ENCODE results near the gene PDIA4. TPM values are rescaled to one million over a fixed set of nuclear protein-coding genes. Genes with fewer than 3 reads are reported as not detected.

Gene PDIA4
- total RNA-seq, 4 donors from 2014 or later: 33.2 to 58.1 (median 42.8) TPM

GRCh38 chr7:149072438-149072775 lies 44.1 kb upstream of the PDIA4 start:
- H3K4me1 ChIP-seq: peaks cover 0 to 3% (median 0%) of the 10 kb centered on the region in 4 donors
- H3K27me3 ChIP-seq: no peaks in the 10 kb centered on the region
- no peaks in the 10 kb centered on the region for H3K9me3 ChIP-seq
- TF ChIP-seq EP300 (IDR thresholded peaks at IDR 0.05): no peak
- no peak for TF ChIP-seq CTCF (IDR thresholded peaks at IDR 0.05)
- TF ChIP-seq POLR2A (IDR thresholded peaks at IDR 0.05; ENCODE audit: low read depth): no peak
- no peak for TF ChIP-seq POLR2AphosphoS5 (IDR thresholded peaks at IDR 0.05)
- no peak for DNase-seq (ENCODE audit: extremely low spot score)
- no peak overlapping the region for H3K4me3 ChIP-seq
- peak overlapping the region in 2 of 4 donors; percentile 28 to 58 for H3K27ac ChIP-seq (replicated peaks in 1 of 4)
- WGBS: 91% methylated on average over 4 of the region's 4 CpGs
- peaks cover 17 to 63% (median 41%) of the 10 kb centered on the region in 4 donors for H3K36me3 ChIP-seq
- intact Hi-C loops (cut with DNase I): no loop called here

DNA sequence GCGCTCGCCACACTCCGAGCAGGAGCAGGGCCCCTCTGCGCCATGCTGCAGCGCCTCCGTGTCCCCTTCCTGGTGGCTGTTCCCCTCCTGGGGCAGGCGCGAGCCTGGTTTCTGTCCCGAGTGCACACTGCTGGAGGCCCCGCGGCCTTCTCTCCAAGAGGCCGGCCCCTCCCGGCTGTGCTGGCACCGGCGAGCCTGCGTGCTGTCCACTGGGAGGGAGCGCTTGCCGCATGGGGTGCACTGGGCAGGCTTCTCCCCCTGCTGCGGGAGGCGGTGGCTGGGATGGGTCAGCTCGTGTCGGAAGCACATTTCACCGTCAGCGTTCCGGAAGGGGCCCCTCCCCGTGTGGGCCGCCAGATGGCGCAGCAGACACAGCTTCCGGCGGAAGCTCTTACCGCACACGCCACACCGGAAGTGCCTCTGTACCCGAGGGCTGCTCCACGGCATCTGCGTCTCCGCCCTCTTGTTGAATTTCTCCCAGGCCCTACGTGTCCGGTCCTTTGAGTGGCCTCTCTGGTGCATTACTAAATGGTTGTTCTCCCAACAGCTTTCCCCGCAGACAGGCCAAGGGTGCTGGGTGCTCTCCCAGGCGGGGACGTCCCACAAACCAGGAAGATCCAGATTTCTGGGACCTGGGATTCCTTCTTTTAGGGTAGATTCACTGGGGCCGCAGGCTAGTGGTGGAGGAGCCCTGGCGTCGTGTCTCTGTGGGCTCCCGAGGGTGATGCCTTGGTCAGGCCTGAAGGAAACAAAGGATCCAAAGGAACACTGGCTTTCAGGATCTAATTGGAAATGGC lies 43.5 kb upstream of the PDIA4 start:
- H3K27me3 ChIP-seq: no peaks in the 10 kb centered on the region
- H3K27ac ChIP-seq (replicated peaks in 1 of 4): peak overlapping the region in 3 of 4 donors; percentile 28 to 61 (median 58)
- no peak for DNase-seq (ENCODE audit: extremely low spot score)
- H3K9me3 ChIP-seq: no peaks in the 10 kb centered on the region
- intact Hi-C loops (cut with DNase I): no loop called here
- H3K36me3 ChIP-seq: peaks cover 17 to 57% (median 42%) of the 10 kb centered on the region in 4 donors
- WGBS: 65% methylated on average over 45 of the region's 46 CpGs
- peaks cover 0 to 3% (median 0%) of the 10 kb centered on the region in 4 donors for H3K4me1 ChIP-seq
- TF ChIP-seq POLR2A (IDR thresholded peaks at IDR 0.05; ENCODE audit: low read depth): no peak
- no peak for TF ChIP-seq EP300 (IDR thresholded peaks at IDR 0.05)
- peak; percentile 13 to 37 (median 23) for TF ChIP-seq CTCF (IDR thresholded peaks at IDR 0.05)
- peak overlapping the region in 2 of 4 donors; percentile 4 to 8 for H3K4me3 ChIP-seq

DNA sequence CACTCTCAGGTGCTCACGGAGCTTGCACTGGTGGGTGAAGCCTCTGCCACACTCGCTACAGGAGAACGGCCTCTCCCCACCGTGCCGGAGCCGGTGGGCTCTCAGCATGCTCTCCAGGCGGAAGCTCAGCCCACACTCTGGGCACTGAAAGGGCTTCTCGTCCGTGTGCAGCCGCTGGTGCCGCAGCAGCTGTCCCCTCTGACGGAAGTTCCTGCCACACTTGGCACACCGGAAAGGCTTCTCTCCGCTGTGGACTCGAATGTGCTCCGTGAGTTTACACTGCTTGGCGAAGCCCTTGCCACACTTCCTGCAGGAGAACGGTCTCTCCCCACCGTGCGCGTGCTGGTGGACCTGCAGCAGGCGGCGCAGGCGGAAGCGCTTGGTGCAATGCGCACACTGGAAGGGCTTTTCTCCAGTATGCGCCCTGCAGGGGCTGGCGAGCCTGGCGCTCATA lies 42.9 kb upstream of the PDIA4 start:
- peak overlapping the region in 2 of 4 donors; percentile 58 to 61 for H3K27ac ChIP-seq (replicated peaks in 1 of 4)
- no peaks in the 10 kb centered on the region for H3K27me3 ChIP-seq
- intact Hi-C loops (cut with DNase I): no loop called here
- peaks cover 0 to 3% (median 0%) of the 10 kb centered on the region in 4 donors for H3K4me1 ChIP-seq
- TF ChIP-seq CTCF (IDR thresholded peaks at IDR 0.05) (no peak), POLR2A (IDR thresholded peaks at IDR 0.05; ENCODE audit: low read depth) (no peak), EP300 (IDR thresholded peaks at IDR 0.05) (no peak), POLR2AphosphoS5 (IDR thresholded peaks at IDR 0.05) (no peak)
- H3K9me3 ChIP-seq: no peaks in the 10 kb centered on the region
- WGBS: 90% methylated on average over 28 of the region's 29 CpGs
- no peak overlapping the region for H3K4me3 ChIP-seq
- H3K36me3 ChIP-seq: peaks cover 17 to 53% (median 41%) of the 10 kb centered on the region in 4 donors
- DNase-seq (ENCODE audit: extremely low spot score): no peak

- DNase-seq (ENCODE audit: extremely low spot score): no peak
- no peak overlapping the region for H3K27ac ChIP-seq (replicated peaks in 1 of 4)
- intact Hi-C loops (cut with DNase I): no loop called here
- H3K9me3 ChIP-seq: no peaks in the 10 kb centered on the region
- H3K4me1 ChIP-seq: peaks cover 0 to 7% (median 0%) of the 10 kb centered on the region in 4 donors
- H3K27me3 ChIP-seq: no peaks in the 10 kb centered on the region
- peaks cover 17 to 53% (median 40%) of the 10 kb centered on the region in 4 donors for H3K36me3 ChIP-seq
- WGBS: 92% methylated on average over 12 of the region's 31 CpGs
- TF ChIP-seq EP300 (IDR thresholded peaks at IDR 0.05): no peak
- TF ChIP-seq CTCF (IDR thresholded peaks at IDR 0.05): no peak
- TF ChIP-seq POLR2A (IDR thresholded peaks at IDR 0.05; ENCODE audit: low read depth): no peak
- TF ChIP-seq POLR2AphosphoS5 (IDR thresholded peaks at IDR 0.05): no peak
- no peak overlapping the region for H3K4me3 ChIP-seq
These were observed 42.2 kb upstream of the PDIA4 start for GRCh38 chr7:149070372-149071125.
